ENCODE results near the gene KRT86.

KRT86 gene

DNA sequence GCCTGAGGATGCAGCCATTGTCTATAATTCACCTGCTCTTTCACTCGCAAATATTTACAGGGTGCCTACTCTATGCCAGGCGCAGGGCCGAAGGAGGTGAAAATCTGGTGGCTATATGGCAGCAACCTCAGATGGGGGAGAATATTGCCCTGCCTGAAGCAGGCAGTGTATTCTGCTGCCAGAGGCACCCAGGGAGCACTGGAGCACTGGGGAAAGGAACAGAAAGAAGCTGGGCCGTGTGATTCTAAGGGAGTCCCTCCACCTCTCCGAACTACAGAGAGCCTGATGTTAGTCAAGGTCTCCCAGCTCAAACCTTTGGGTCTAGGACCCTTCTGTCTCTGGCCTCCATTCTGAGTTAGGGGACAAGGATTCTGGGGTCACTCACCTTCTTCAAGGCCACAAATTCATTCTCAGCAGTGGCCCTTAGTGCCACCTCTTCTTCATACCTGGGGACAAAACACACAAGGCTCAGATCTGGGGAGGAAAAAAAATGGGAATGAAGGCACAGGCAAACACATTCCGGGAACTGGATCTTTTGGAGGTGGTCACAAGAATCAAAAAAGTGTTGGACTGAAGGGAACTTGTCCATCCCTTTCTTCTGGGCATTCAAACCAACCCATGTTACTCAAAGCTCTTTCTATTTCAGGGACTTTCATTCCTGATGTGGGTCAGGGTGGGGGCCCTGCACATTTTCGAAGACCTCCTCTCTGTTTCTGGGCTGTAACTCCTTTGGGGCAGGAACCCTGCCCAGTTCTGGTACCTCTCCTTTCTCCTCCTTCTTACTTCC lies 19.3 kb upstream of the KRT86 start:
- no peaks in the 10 kb centered on the region for H3K4me1 ChIP-seq (ENCODE audit: insufficient read depth, low read length, severe bottlenecking)
- H3K4me2 ChIP-seq (ENCODE audit: low read length), result no peak overlapping the region

DNA sequence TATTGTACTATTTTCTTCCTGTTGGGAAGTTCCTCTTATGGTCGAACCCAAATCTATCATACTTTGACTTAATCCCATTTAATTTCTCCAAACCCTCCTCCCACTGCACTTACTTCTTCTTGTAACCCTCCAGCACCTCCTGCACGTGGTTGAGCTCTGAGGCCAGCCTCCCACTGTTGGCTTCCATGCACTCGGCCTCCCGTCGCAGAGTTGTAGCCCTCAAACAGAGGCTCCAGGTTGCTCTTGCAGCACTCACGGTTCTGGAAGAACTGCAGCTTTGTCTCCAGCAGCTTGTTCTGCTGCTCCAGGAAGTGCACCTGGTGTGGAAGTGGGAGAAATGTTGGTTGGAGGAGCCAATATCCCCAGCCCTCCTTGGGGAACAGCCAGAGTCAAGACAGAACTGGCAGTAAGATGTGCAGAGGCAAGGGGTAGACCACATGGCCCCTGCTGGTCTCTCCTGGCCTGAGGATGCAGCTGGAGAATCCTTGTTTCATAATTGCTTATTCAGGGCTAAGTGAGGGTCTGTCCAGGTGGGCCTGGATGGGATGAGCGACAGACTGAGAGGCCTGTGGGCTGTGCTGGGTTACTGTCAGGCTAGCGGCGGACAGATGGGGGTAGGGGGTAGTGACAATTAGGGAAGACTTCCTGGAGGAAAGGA lies 18.4 kb upstream of the KRT86 start:
- Histone ChIP-seq H3K9ac (ENCODE audit: low read length) (no peak overlapping the region), H2AFZ (ENCODE audit: low read length) (no peak overlapping the region), H3K27me3 (ENCODE audit: insufficient read depth, low read length) (no peaks in the 10 kb centered on the region), H3K36me3 (ENCODE audit: insufficient read depth, low read length) (no peaks in the 10 kb centered on the region), H3K27ac (ENCODE audit: low read depth, low read length, poor library complexity, severe bottlenecking) (no peak overlapping the region), H3K4me3 (ENCODE audit: low read depth, low read length, poor library complexity, severe bottlenecking) (no peak overlapping the region), H3K4me2 (ENCODE audit: low read length) (no peak overlapping the region), H4K20me1 (ENCODE audit: insufficient read depth, low read length) (no peaks in the 10 kb centered on the region), H3K4me1 (ENCODE audit: insufficient read depth, low read length, severe bottlenecking) (no peaks in the 10 kb centered on the region), H3K79me2 (ENCODE audit: insufficient read depth, low read length) (no peaks in the 10 kb centered on the region), H3F3A (ENCODE audit: insufficient read depth, low read length) (no peaks in the 10 kb centered on the region), H3K9me2 (ENCODE audit: low read depth, low read length) (no peaks in the 10 kb centered on the region), H3K9me3 (ENCODE audit: low read length) (no peaks in the 10 kb centered on the region)
- no peak for TF ChIP-seq EZH2 (IDR thresholded peaks at IDR 0.05; ENCODE audit: borderline replicate concordance, low read length)
- TF ChIP-seq, protein P1, sequence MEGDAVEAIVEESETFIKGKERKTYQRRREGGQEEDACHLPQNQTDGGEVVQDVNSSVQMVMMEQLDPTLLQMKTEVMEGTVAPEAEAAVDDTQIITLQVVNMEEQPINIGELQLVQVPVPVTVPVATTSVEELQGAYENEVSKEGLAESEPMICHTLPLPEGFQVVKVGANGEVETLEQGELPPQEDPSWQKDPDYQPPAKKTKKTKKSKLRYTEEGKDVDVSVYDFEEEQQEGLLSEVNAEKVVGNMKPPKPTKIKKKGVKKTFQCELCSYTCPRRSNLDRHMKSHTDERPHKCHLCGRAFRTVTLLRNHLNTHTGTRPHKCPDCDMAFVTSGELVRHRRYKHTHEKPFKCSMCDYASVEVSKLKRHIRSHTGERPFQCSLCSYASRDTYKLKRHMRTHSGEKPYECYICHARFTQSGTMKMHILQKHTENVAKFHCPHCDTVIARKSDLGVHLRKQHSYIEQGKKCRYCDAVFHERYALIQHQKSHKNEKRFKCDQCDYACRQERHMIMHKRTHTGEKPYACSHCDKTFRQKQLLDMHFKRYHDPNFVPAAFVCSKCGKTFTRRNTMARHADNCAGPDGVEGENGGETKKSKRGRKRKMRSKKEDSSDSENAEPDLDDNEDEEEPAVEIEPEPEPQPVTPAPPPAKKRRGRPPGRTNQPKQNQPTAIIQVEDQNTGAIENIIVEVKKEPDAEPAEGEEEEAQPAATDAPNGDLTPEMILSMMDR (IDR thresholded peaks at IDR 0.05; ENCODE audit: low read length), result no peak

More for the DNA sequence above, 19.3 kb upstream of the KRT86 start:
- H2AFZ ChIP-seq (ENCODE audit: low read length), result no peak overlapping the region
- H3K9me3 ChIP-seq (ENCODE audit: low read length), result no peaks in the 10 kb centered on the region
- no peaks in the 10 kb centered on the region for H3F3A ChIP-seq (ENCODE audit: insufficient read depth, low read length)
- no peak overlapping the region for H3K4me3 ChIP-seq (ENCODE audit: low read depth, low read length, poor library complexity, severe bottlenecking)
- H3K79me2 ChIP-seq (ENCODE audit: insufficient read depth, low read length), result no peaks in the 10 kb centered on the region
- no peaks in the 10 kb centered on the region for H3K36me3 ChIP-seq (ENCODE audit: insufficient read depth, low read length)
- no peaks in the 10 kb centered on the region for H3K9me2 ChIP-seq (ENCODE audit: low read depth, low read length)
- no peaks in the 10 kb centered on the region for H4K20me1 ChIP-seq (ENCODE audit: insufficient read depth, low read length)
- no peaks in the 10 kb centered on the region for H3K27me3 ChIP-seq (ENCODE audit: insufficient read depth, low read length)
- H3K27ac ChIP-seq (ENCODE audit: low read depth, low read length, poor library complexity, severe bottlenecking), result no peak overlapping the region
- no peak overlapping the region for H3K9ac ChIP-seq (ENCODE audit: low read length)
- TF ChIP-seq, protein P1 (IDR thresholded peaks at IDR 0.05; ENCODE audit: low read length), result no peak
- TF ChIP-seq EZH2 (IDR thresholded peaks at IDR 0.05; ENCODE audit: borderline replicate concordance, low read length), result no peak

DNA sequence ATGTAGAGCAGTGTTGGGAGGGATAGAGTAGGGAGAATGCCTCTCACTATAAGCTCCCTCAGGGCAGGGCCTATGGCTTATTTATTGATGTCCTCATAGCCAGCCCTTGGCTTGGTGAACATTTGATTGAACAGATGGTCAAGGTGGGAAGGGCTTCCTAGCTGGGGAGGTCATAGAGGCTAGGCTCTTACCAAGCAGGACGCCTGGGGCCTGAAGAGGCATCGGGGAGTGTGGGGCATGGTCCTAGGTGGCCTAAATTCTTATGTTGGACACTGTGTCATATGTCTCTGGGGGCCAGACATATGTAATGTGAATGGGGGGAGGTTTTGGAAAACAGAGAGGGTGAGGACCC lies 17.9 kb upstream of the KRT86 start:
- Histone ChIP-seq H4K20me1 (ENCODE audit: insufficient read depth, low read length) (no peaks in the 10 kb centered on the region), H3K9ac (ENCODE audit: low read length) (no peak overlapping the region), H3K9me3 (ENCODE audit: low read length) (no peaks in the 10 kb centered on the region), H3K4me1 (ENCODE audit: insufficient read depth, low read length, severe bottlenecking) (no peaks in the 10 kb centered on the region), H3K36me3 (ENCODE audit: insufficient read depth, low read length) (no peaks in the 10 kb centered on the region), H2AFZ (ENCODE audit: low read length) (no peak overlapping the region), H3K27me3 (ENCODE audit: insufficient read depth, low read length) (no peaks in the 10 kb centered on the region), H3K4me3 (ENCODE audit: low read depth, low read length, poor library complexity, severe bottlenecking) (no peak overlapping the region), H3F3A (ENCODE audit: insufficient read depth, low read length) (no peaks in the 10 kb centered on the region), H3K79me2 (ENCODE audit: insufficient read depth, low read length) (no peaks in the 10 kb centered on the region), H3K9me2 (ENCODE audit: low read depth, low read length) (no peaks in the 10 kb centered on the region), H3K4me2 (ENCODE audit: low read length) (no peak overlapping the region), H3K27ac (ENCODE audit: low read depth, low read length, poor library complexity, severe bottlenecking) (no peak overlapping the region)
- no peak for TF ChIP-seq EZH2 (IDR thresholded peaks at IDR 0.05; ENCODE audit: borderline replicate concordance, low read length)
- TF ChIP-seq, protein P1 (IDR thresholded peaks at IDR 0.05; ENCODE audit: low read length), result no peak

All from OCI-LY1 (cell line).